CMK (cell line): ENCODE data around the gene SMPD3.

ENCODE experiments used
- DNase-seq: peaks from one replicate; pipeline ENCODE4 v3.0.0-alpha.2; 2010; ENCODE audit warnings: low read depth

SMPD3 gene

DNA sequence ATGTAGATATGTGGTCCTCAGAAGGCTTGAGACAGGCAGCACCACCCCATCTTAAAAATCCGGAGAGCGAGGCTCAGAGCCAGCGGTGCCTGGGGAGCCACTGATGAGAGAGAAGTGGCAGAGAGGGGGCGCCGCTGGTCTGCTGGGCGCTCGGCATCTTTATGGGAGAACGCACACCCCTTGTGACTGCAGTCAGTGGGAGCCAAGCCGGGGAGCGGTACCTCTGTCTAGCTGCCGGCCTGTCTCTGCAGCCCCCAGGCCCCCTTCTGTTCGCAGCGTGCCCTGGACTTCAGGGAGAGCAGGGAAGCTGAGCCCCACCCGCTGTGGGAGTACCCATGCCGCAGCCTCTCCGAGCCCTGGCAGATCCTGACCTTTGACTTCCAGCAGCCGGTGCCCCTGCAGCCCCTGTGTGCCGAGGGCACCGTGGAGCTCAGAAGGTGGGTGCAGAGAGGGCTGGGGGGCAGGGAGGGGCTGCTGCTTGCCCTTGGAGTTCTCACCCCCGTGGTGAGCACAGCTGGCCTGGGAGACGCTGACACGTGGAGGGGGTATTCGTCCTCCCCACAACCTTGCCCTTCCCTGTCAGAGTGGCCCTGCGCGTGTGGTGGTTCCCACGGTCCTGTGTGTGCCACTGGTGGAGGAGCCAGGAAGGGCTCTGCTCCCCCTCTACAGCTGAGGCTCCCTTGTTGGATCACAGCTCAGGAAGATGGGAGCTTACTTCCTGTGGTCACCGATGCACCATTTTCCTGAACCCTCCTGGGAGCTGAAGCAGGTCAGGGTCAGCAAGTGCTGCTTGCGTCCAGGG, 92.7 kb downstream of the SMPD3 start:
- DNase-seq, result no peak

DNA sequence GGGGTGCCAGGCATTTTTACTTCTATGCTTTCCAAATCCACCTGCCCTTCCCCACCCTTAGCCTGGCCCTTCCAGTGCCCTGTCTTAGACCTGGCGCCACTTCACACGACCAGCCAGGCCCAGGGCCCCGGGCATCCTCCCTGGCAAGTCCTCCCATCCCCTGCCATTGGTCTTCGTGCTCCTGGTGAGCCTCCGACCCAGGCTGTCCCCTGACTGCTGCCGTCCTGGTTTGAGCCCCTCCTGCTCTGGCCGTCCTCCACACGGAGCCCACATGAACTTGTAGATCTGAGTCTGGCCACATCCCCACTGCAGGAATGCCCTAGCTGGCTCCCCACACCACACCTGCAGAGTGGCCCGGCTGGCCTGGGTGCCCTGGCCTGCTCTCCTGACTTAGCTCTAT, 93.5 kb downstream of the SMPD3 start:
- DNase-seq, result no peak

DNA sequence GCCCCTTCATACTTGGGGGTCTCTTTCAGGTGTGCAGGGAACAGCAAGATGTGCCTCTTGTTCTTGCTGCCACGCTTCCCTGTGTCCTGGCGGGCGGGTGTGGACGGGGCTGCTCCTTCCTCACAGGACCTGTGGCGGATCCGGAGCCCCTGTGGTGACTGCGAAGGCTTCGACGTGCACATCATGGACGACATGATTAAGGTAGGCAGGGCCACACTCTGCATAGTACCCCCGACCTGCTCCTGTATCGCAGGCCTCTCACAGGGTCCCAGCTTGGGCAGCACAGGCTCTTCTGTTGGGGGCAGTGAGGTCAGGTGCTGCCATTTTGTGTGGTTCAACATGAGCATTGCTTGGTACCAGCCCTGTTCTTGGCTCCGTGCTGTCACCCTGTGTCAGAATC, 94.9 kb downstream of the SMPD3 start:
- no peak for DNase-seq

DNA sequence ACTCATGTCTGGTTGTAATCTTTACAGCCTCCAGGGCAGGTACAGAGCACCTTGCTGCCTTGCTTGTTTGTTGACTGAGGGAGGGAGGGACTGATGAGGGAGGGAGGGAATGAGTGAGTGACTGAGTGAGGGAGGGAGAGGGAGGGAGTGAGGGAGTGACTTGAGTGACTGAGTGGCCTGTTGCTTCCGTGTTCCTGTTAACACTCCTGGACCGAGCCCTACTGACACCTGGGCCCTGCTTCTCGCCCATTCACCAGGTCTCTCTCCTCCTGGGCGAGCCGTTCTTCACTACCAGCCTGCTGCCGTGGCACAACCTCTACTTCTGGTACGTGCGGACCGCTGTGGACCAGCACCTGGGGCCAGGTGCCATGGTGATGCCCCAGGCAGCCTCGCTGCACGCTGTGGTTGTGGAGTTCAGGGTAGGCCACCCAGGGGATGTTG, 96.3 kb downstream of the SMPD3 start:
- DNase-seq, result no peak

DNA sequence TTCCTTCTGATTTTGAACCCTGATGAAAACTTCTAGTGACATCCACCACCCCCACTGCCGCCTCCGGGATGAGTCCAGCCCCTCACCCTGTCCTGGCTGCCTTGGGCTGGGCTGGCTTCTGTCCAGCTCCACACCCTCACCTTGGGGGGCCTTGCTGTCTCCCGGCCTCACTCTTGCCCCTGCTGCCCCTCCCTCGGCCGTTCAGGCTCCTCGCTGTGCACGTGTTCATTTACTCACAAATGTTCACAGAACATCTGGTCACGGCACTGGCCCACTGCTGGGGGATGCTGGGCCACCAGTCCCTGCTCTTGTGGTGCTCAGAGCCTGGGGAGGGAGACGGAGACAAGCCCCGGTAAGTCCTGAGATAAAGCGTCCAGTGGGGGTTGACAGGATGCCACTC, 96.8 kb downstream of the SMPD3 start:
- no peak for DNase-seq

DNA sequence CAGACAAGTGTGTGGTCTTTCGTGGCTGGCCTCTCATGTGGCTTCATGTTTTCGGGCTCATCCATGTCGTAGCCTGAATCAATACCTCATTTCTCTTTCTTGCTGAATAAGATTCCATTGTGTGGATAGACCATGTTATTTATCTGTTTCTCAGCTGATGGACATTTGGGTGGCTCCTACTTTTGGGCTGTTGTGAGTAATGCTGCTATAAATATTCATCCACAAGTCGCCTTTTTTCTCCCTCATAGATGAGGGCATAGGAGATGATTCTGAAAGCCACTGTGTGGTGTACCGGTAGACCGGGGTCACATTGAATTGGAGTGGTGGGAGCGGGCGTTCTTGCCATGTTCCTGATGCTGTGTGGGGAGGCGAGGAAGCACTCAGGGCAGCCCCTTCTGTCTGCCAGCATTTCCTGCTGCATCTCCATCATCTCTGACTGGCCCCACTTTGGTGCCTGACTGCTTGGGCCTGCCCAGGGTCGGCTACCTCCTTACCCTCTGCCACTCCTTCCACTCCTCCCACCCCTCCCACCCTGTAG, 97.4 kb downstream of the SMPD3 start:
- no peak for DNase-seq

DNA sequence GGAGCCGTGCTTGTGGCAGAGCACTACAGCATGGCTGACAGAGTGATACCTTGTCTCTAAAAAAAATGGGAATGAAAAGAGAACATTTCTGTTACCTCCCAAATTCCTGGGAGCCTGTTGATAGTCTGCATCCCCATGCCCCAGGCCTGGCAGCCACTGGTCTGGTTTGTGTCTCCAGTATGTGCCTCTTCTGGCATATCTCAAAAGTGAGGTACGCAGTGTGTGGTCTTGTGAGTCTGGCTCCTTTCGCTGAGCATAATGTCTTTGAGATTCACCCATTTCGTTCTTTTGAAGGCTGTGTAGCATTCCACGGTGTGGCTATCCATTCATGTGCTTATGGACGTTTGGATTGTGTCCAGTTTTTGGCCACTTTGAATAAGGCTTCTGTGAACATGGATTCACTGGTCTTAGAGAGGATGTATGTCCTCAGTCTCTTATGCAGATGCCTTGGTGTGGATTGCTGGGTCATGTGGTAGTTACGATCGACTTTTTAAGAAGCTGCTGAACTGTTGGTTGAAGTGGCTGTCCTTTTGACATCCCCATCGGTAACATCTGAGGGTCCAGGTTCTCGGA, 98.4 kb downstream of the SMPD3 start:
- DNase-seq, result no peak

DNA sequence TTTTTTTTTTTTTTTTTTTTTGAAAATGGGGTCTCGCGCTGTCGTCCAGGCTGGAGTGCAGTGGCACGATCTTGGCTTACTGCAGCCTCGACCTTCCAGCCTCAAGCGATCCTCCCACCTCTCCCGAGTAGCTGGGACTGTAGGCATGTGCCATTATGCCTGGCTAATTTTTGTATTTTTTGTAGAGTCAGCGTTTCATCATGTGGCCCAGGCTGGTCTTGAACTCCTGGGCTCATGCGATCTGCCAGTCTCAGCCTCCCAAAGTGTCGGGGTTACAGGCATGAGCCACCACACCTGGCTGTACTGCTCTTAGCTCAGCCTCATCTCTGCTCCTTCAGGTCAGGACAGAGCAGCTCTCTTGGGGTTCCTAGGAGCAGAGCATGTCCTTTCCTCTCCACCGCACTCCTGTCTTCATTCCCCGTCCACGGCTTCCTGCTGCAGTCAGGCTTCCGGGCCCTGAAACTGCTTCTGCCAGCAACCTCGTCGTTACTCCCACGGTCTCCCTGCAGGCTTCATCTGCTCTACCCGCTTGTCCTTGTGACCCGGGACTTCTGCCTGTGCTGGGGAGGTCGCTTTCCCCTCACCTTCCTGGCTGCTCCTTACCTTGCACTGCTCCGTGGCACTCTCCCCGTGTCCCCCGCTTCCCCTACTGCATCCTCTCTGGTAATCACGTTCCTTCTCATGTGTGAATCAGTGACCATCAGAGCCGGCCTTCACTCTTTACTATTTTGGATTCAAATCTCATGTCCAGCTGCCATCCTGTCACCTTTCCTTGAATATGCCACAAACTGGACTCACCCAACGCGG, 99.5 kb downstream of the SMPD3 start:
- DNase-seq, result no peak

DNA sequence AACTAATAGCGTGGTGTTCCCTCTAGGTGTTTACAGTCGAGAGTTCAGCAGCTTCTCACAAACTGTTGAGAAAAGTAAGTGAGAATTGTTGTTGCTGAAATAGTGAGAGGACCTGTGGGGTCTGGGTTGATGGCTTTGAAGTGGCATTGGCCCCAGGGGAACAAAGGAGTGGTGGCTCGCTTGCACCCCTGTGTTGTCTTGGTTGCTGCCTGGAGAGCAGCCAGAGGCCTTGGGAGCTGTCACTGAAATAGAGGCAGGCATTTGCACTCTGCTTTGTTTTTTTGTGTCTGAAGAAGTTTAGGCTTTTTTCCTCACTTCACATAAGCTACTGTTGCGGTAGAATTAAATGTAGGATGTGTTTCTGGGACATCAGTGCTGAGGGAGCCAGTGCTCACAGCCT, 100.7 kb downstream of the SMPD3 start:
- no peak for DNase-seq

DNA sequence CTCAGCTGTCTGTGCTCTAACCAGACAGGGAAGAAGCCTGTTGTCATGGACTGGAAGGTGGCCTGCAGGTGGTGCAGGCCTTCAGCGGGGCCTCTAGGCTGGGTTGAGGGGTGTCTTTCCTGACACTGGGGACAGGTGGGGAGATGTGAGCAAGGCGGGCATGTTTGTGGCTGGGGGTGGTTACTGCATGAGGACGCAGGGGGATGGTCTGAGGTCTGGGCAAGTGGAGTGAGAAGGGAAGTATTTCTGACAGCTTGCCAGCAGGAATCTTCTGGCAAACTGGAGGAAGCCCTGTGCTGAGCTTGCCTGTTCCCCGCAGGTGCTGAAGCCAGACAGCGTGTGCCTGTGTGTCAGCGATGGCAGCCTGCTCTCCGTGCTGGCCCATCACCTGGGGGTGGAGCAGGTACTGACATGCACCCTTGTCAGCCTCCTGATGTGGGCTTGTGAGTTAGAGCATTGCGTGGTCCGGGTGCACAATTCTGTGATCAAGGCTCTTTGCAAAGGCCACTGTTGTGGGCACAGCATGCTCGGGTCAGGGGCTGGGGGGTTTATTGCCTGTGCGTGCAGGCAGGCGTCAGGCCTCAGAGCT, 101.3 kb downstream of the SMPD3 start:
- DNase-seq, result no peak

DNA sequence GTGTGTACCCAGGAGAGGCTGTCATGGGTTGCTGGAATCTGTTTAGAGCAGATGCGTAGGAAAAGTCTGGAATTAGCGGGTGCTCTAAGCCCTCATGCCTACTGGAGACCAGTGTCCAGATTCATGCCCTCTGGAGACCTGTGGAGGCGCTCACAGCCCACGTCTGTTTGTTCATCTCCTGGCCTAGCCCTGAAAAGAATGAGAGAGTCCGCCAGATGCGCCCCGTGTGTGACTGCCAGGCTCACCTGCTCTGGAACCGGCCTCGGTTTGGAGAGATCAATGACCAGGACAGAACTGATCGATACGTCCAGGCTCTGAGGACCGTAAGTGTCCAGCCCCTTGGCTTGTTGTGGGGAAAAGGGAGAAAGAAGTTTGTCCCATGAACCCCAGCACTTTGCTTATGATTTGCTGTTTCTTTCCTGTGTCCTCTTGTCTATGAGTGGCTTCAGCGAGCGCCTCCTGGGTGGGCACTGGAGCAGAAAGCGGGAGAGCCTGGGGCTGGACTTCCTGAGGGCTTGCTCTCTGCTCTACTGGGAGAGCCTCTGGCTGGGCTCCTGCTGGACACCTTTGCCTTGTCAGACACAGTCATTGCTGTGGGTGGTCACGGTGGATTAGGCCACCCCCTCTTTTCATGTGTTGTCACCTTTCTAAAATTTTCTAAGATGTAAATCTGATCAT, 102.2 kb downstream of the SMPD3 start:
- DNase-seq, result no peak

DNA sequence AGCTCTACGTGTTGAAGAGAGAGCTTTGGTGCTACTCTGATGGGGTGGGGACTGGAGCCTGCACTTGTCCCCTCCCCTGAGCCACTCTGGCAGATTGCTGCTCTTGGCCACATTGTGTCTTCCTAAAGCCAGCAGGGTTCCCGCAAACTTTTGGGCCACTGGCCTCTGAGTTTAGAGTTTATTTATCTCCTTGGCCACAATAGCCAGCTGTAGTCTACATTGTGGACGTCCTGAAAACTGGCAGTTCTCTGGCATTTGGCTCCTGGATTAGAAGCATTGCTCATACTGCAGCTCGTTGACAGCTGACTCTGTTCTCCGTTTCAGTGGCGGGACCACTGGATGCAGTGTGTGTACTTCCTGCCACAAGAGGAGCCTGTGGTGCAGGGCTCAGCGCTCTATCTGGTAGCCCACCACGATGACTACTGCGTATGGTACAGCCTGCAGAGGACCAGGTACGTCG, 102.9 kb downstream of the SMPD3 start:
- no peak for DNase-seq

DNA sequence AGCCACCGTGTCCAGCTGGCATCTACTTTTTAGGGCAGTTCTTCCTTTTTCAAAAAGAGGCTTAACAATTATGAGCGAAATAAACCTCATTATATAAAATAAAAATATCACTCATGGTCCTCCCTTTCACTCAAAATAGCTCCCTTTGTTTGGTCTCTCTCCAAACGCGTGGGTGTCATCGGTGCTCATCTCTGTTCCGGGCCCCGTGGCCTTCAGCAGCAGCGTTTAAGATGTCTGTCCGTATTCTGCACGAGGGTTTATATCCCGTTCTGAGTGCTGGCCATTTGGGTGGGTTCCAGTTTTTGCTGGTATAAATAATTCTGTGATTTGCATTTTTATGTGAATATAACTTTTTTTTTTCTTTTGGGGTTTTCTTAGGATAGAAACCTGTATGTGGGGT, 104.1 kb downstream of the SMPD3 start:
- DNase-seq, result no peak

DNA sequence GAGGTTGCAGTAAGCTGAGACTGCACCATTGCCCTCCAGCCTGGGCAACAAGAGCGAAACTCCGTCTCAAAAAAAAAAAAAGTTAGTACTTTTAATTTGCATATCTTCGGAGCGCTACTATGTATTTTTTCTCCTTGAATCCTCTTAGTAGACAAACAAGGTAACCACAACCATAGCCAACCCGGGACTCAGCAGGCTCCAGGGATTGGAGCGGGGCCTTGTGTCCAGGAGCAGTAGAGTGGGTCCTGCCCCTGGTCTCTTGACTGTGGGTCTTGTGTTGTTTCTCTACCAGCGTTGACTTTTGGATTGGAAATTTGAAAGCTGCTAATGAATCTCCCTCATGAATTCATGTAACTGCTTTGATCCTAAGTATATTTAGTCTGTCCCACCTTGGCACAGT, 105.2 kb downstream of the SMPD3 start:
- no peak for DNase-seq

DNA sequence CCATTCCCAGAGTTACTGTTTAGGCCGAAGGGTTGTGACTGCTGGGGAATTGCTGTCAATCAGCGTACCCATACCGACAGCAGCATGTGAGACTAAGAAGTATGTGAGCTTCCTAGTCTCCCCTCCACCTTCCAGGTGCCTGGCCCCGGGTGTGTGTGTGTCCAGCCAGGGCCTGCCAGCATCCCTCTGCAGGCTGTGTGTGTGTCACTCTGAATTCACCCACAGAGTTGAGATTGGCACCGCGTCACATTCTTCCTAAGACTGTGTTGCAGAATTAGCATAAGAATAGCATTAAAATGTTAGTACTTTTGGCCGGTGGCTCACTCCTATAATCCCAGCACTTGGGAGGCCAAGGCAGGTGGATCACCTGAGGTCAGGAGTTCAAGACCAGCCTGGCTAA, 105.7 kb downstream of the SMPD3 start:
- DNase-seq, result no peak

DNA sequence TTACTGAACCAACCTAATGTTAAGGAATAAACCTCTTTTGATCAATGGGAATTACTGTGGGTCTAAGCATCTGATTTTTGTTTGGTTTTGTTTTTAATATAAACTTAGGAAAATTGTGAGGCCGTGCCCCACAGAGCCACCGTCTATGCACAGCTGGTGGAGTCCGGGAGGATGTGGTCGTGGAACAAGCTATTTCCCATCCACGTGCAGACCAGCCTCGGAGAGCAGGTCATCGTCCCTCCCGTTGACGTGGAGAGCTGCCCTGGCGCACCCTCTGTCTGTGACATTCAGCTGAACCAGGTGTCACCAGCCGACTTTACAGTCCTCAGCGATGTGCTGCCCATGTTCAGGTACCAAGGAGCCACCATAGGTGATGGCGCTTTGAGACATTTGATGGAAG, 109.1 kb downstream of the SMPD3 start:
- no peak for DNase-seq

DNA sequence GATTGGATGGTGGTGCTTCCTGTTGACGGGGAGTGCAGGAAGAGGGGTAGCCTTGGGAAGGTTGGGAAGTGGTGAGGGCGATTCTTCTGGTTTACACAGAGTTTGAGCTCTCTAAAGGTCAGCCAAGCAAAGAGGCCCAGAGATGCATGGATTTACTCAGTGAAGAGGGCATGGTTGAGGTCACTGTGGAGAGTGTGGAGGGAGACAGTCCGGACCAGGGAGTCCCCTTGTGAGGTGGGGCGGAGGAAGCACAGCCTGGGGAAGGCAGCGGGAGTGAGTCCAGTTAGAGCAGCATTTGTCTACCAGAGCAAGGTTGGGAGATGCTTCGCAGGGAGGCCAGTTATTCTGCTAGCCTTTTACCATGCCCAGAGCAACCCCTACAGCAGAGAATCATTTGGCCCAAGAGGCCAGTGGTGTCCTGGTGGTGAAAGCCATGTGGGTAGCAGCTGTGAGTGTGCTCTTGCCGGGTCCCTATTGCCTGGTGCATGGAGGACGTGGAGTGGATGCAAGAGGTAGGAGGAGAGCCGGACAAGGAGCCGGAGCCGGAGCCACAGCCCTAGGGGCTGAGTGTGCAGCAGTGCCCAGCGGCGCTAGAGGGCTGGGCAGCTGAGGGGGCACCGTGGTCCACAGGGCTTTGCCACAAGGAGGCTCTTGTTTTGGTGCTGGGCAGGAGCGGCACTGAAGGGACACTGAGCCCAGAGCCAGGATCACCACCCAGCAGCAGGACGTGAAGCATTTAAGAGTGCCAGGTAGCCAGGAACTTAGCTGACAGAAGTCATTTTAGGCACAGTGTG, 109.8 kb downstream of the SMPD3 start:
- no peak for DNase-seq

DNA sequence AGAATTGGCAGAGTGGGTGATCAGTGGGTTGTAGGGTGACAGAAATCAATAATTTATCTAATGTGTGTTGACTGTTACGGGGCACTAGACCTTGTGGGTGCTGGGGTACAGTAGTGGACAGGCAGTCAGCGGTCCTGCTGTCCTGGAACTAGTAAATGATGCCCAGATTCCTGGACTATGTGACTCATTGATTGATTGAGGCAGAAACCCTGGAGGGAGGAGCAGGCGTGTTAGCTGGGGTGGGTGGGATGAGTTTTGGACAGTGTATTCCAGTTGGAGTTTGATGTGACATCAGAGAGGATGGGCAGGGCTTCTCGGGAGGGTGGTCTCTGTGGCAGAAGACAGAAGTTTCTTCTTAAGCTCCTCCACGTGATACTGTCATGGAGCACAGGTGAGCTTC, 113.1 kb downstream of the SMPD3 start:
- no peak for DNase-seq

DNA sequence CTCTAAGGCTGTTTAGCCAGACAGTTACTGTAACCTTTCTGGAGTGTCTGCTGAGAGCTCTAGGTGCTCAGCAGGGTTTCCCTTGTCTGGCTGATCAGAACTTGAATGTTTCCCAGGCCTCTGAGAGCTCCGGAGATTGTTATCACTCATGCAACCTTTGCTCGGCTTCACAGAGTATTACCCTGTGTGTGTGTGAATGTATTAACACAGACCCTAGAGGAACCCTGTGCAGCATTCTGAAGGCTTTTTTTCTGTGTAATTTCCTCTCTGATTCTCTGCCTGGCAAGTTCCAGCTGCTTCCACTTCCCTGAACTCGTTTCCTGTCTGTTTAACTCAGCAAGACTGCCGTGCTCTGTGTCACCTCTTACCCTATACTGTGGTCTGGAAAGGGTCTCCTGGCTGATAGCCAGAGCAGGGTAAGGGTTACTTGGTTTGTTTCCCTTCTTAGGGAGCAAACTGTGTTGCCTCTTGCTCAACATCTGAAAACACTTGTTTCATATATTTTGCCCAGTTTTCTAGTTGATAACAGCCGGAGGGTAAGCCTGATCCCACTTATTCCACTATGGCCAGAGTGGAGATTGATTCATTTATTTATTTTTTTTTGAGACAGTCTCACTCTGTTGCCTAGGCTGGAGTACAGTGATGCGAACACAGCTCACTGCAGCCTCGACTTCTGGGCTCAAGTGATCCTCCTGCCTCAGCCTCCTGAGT, 115.7 kb downstream of the SMPD3 start:
- no peak for DNase-seq

DNA sequence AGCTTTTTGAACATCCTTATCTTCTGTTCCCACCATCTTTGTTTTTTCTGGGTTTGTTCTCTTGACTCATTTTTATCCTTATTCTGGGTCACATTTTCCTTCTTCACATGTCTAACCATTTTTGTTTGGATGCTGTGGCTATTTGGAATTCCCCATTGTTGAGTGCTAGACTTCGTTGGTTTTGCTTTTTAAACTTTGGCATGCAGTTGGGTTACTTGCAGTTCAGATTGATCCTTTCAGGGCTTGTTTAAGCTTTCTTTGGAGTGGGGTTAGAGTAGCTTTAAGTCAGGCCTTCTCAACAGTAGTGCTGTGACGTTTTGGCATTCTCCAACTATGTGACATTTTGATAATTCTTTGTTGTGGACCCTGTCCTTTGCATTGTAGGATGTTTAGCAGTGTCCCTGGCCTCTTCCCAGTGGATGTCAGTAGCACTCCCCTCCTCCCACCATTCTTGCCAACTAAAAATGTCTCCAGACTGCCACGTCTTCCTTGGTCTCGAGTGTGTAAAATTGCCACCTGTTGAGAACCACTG, 116.4 kb downstream of the SMPD3 start:
- DNase-seq, result no peak
